Mesenchymal stem cell (in vitro differentiated cells and primary cell): Measurements from ENCODE around the gene PPP1R12C.

Experiments used
- DNase-seq: peaks from one replicate; pipeline ENCODE4 v3.0.0-alpha.2; 2013
- H2AFZ ChIP-seq: one replicate; pipeline ENCODE4 v1.6.1; 2013; ENCODE audit warnings: low read depth, mild to moderate bottlenecking, control low read depth, inconsistent platforms, low read length, moderate library complexity
- H2AK5ac ChIP-seq: 2 replicates; pipeline ENCODE4 v1.6.1; 2013; ENCODE audit warnings: low read length, moderate library complexity, mild to moderate bottlenecking, inconsistent platforms; ENCODE audit not compliant: severe bottlenecking
- H2BK120ac ChIP-seq: one replicate; pipeline ENCODE4 v1.6.1; 2013; ENCODE audit warnings: low read depth, mild to moderate bottlenecking, inconsistent platforms, low read length, moderate library complexity
- H2BK12ac ChIP-seq, 2 experiments: one replicate each; pipeline ENCODE4 v1.6.1; 2013; ENCODE audit warnings: inconsistent platforms in 2 of 2, low read length in 2 of 2, mild to moderate bottlenecking in 2 of 2, moderate library complexity in 2 of 2, control low read depth in 1 of 2
- H2BK15ac ChIP-seq: one replicate; pipeline ENCODE4 v1.6.1; 2013; ENCODE audit warnings: mild to moderate bottlenecking, low read depth, inconsistent platforms; ENCODE audit not compliant: poor library complexity, severe bottlenecking
- H2BK5ac ChIP-seq: 2 replicates; pipeline ENCODE4 v1.6.1; 2013; ENCODE audit warnings: low read depth, mild to moderate bottlenecking, low read length, control low read depth, inconsistent platforms; ENCODE audit not compliant: poor library complexity, severe bottlenecking
- H3K14ac ChIP-seq, 2 experiments: one replicate each; pipeline ENCODE4 v1.6.1; 2013; ENCODE audit warnings: inconsistent platforms in 2 of 2, low read length in 2 of 2, control low read depth in 1 of 2, mild to moderate bottlenecking in 1 of 2, moderate library complexity in 1 of 2
- H3K18ac ChIP-seq, 2 experiments: one replicate each; pipeline ENCODE4 v1.6.1; 2013; ENCODE audit warnings: inconsistent platforms in 2 of 2, low read length in 2 of 2, control low read depth in 1 of 2, low read depth in 1 of 2, mild to moderate bottlenecking in 1 of 2
- H3K23ac ChIP-seq, 2 experiments: one replicate each; pipeline ENCODE4 v1.6.1; 2013; ENCODE audit warnings: inconsistent platforms in 2 of 2, low read length in 2 of 2, mild to moderate bottlenecking in 2 of 2, moderate library complexity in 2 of 2, control low read depth in 1 of 2
- H3K27ac ChIP-seq: 2 replicates; pipeline ENCODE4 v1.5.1; 2013; ENCODE audit warnings: mild to moderate bottlenecking, moderate library complexity, low read length, control low read depth, inconsistent platforms; ENCODE audit not compliant: poor library complexity, severe bottlenecking
- H3K27me3 ChIP-seq, 2 experiments: 2 replicates each; pipeline versions ENCODE4 v1.6.1 to v1.7.0; 2013; ENCODE audit warnings: low read length in 2 of 2, mild to moderate bottlenecking in 2 of 2, moderate library complexity in 2 of 2, control low read depth in 1 of 2, inconsistent platforms in 1 of 2; ENCODE audit not compliant: control insufficient read depth in 1 of 2, insufficient read depth in 1 of 2
- H3K36me3 ChIP-seq, 2 experiments: 2 replicates each; pipeline versions ENCODE4 v1.6.1 to v1.7.0; 2013; ENCODE audit warnings: low read length in 2 of 2, control low read depth in 1 of 2, inconsistent platforms in 1 of 2, low read depth in 1 of 2, mild to moderate bottlenecking in 1 of 2; ENCODE audit not compliant: insufficient read depth in 2 of 2, control insufficient read depth in 1 of 2
- H3K4ac ChIP-seq, 2 experiments: one replicate each; pipeline ENCODE4 v1.6.1; 2013; ENCODE audit warnings: inconsistent platforms in 2 of 2, low read length in 2 of 2, mild to moderate bottlenecking in 2 of 2, moderate library complexity in 2 of 2, control low read depth in 1 of 2, low read depth in 1 of 2
- H3K4me1 ChIP-seq: 2 replicates; pipeline ENCODE4 v1.6.1; 2013; ENCODE audit warnings: low read depth, low read length, control low read depth; ENCODE audit not compliant: control insufficient read depth, insufficient read depth
- H3K4me2 ChIP-seq: 2 replicates; pipeline ENCODE4 v1.6.1; 2013; ENCODE audit warnings: low read length, mild to moderate bottlenecking, inconsistent platforms; ENCODE audit not compliant: poor library complexity, severe bottlenecking
- H3K4me3 ChIP-seq, 2 experiments: 2 replicates each; pipeline versions ENCODE4 v1.5.1 to v1.7.0; 2013; ENCODE audit warnings: low read length in 2 of 2, mild to moderate bottlenecking in 2 of 2, control low read depth in 1 of 2, low read depth in 1 of 2; ENCODE audit not compliant: insufficient read depth in 1 of 2
- H3K79me1 ChIP-seq: replicated peaks from 2 replicates; pipeline ENCODE4 v1.6.1; 2013; ENCODE audit warnings: mild to moderate bottlenecking, control low read depth, low read length, inconsistent platforms; ENCODE audit not compliant: poor library complexity, severe bottlenecking
- H3K9ac ChIP-seq: 2 replicates; pipeline ENCODE4 v1.7.0; 2013; ENCODE audit warnings: mild to moderate bottlenecking, low read length, moderate library complexity
- H3K9me3 ChIP-seq: 2 replicates; pipeline ENCODE4 v1.7.0; 2013; ENCODE audit warnings: mild to moderate bottlenecking, low read length; ENCODE audit not compliant: control insufficient read depth
- H4K8ac ChIP-seq: one replicate; pipeline ENCODE4 v1.6.1; 2013; ENCODE audit warnings: inconsistent platforms, mild to moderate bottlenecking, low read length, moderate library complexity
- H4K91ac ChIP-seq: one replicate; pipeline ENCODE4 v1.6.1; 2013; ENCODE audit warnings: mild to moderate bottlenecking, low read length, inconsistent platforms
- WGBS: methylation state at CpG from one replicate; pipeline ENCODE4 v1.1.7; 2013; ENCODE audit warnings: mixed read lengths; 5-methylcytosine and 5-hydroxymethylcytosine counted together

The PPP1R12C gene

DNA sequence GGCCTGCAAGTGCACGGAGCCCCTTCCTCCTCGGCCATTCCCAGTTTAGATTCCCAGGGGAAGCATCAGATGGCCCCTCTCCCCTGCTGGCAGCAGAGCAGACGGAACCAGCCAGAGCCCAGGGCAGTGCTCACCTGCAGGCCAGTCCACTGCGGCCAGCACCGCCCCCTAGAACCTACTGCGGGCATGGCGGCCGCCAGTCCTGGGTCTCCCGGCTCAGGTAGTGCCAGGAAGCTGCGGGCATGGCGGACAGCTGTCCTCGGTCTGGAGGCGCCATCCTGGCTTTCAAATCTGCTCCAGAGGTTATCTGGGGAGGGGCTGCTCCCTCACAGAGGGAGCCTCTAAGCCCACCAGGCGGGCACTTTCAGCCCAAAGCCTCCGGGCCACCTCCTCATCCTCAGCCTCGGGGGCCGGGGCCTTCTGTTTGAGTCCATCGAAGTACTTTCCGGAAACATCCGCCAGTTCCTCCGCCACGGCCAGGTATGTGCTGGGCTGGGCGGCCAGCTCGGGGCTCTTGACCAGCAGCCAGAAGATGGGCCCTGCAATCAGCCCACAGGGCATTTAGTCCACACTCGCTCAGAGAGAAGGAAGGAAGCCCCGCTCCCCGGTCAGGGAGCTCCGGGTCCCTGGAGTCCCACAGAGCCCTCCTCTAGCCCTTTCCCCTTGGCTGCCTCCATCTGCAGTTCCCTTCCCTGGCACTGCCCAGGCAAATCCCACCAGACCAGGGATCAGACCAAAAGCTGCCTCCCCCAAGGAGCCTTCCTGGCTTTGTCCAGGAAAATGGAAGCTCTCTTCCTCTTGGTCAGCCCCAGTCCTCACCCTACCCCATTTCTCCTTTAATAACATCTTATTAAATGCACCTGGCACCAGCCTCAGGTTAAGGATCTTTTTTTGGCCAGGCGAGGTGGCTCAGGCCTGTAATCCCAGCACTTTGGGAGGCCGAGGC lies 72.4 kb downstream of the PPP1R12C start:
- Histone ChIP-seq H2BK5ac (no peak overlapping the region), H2AFZ (no peak overlapping the region)

GRCh38 chr19:55044286-55044685 lies 73.2 kb downstream of the PPP1R12C start:
- H2AFZ ChIP-seq = no peak overlapping the region
- H3K27me3 ChIP-seq = no peaks in the 10 kb centered on the region
- H3K9me3 ChIP-seq = no peaks in the 10 kb centered on the region
- no peak overlapping the region for H3K23ac ChIP-seq
- DNase-seq = no peak
- no peak overlapping the region for H3K18ac ChIP-seq
- no peak overlapping the region for H3K4ac ChIP-seq
- no peak overlapping the region for H3K14ac ChIP-seq
- no peak overlapping the region for H3K9ac ChIP-seq
- H3K36me3 ChIP-seq = peaks cover 58 to 67% of the 10 kb centered on the region in 2 experiments
- no peak overlapping the region for H2AK5ac ChIP-seq
- no peaks in the 10 kb centered on the region for H3K4me1 ChIP-seq
- H2BK15ac ChIP-seq = no peak overlapping the region
- WGBS = 96% methylated on average over 5 of the region's 5 CpGs
- H4K8ac ChIP-seq = no peak overlapping the region
- peaks cover 2% of the 10 kb centered on the region for H3K79me1 ChIP-seq
- H3K4me2 ChIP-seq = no peak overlapping the region
- H3K27ac ChIP-seq = no peak overlapping the region
- no peak overlapping the region for H2BK120ac ChIP-seq
- H3K4me3 ChIP-seq = no peak overlapping the region
- H2BK12ac ChIP-seq = no peak overlapping the region
- no peak overlapping the region for H4K91ac ChIP-seq
- no peak overlapping the region for H2BK5ac ChIP-seq

More for the DNA sequence above, 72.4 kb downstream of the PPP1R12C start:
- H3K14ac ChIP-seq = no peak overlapping the region
- no peak overlapping the region for H3K4me2 ChIP-seq
- H3K36me3 ChIP-seq = peaks cover 58 to 70% of the 10 kb centered on the region in 2 experiments
- H3K4me3 ChIP-seq = no peak overlapping the region
- no peaks in the 10 kb centered on the region for H3K9me3 ChIP-seq
- H2BK15ac ChIP-seq = no peak overlapping the region
- H2AK5ac ChIP-seq = no peak overlapping the region
- WGBS = 95% methylated on average over 29 of the region's 30 CpGs
- H2BK12ac ChIP-seq = no peak overlapping the region
- no peak overlapping the region for H2BK120ac ChIP-seq
- H3K4me1 ChIP-seq = no peaks in the 10 kb centered on the region
- no peak for DNase-seq
- no peak overlapping the region for H4K91ac ChIP-seq
- H3K27ac ChIP-seq = no peak overlapping the region
- H3K27me3 ChIP-seq = no peaks in the 10 kb centered on the region
- no peak overlapping the region for H3K23ac ChIP-seq
- H3K79me1 ChIP-seq = peaks cover 2% of the 10 kb centered on the region
- no peak overlapping the region for H3K9ac ChIP-seq
- H3K18ac ChIP-seq = no peak overlapping the region
- H3K4ac ChIP-seq = no peak overlapping the region
- no peak overlapping the region for H4K8ac ChIP-seq

- Histone ChIP-seq H3K4me1 (no peaks in the 10 kb centered on the region), H3K36me3 (peaks cover 42 to 51% of the 10 kb centered on the region in 2 experiments), H2AK5ac (no peak overlapping the region), H2BK120ac (no peak overlapping the region), H3K27ac (no peak overlapping the region), H3K79me1 (peaks cover 2% of the 10 kb centered on the region), H3K27me3 (no peaks in the 10 kb centered on the region), H3K23ac (no peak overlapping the region), H3K18ac (no peak overlapping the region), H4K91ac (no peak overlapping the region), H3K9me3 (no peaks in the 10 kb centered on the region), H3K4me3 (no peak overlapping the region), H2AFZ (no peak overlapping the region), H2BK12ac (no peak overlapping the region), H3K9ac (no peak overlapping the region), H3K4me2 (no peak overlapping the region), H2BK15ac (no peak overlapping the region), H3K14ac (no peak overlapping the region), H3K4ac (no peak overlapping the region), H4K8ac (no peak overlapping the region), H2BK5ac (no peak overlapping the region)
- 72% methylated on average over 11 of the region's 11 CpGs for WGBS
- no peak for DNase-seq
Observed at GRCh38 chr19:55042688-55043087, 74.7 kb downstream of the PPP1R12C start.

- Histone ChIP-seq H2BK12ac (no peak overlapping the region), H4K8ac (no peak overlapping the region), H4K91ac (no peak overlapping the region), H3K27ac (no peak overlapping the region), H3K36me3 (peaks cover 39 to 48% of the 10 kb centered on the region in 2 experiments), H3K18ac (no peak overlapping the region), H2BK5ac (no peak overlapping the region), H2AK5ac (no peak overlapping the region), H3K4me2 (no peak overlapping the region), H3K4me1 (no peaks in the 10 kb centered on the region), H3K4me3 (no peak overlapping the region), H3K14ac (no peak overlapping the region), H3K9ac (no peak overlapping the region), H3K9me3 (no peaks in the 10 kb centered on the region), H2BK120ac (no peak overlapping the region), H3K27me3 (no peaks in the 10 kb centered on the region), H3K79me1 (peaks cover 2% of the 10 kb centered on the region), H3K4ac (no peak overlapping the region), H2AFZ (no peak overlapping the region), H3K23ac (no peak overlapping the region), H2BK15ac (no peak overlapping the region)
- WGBS = 96% methylated on average over 9 of the region's 9 CpGs
- no peak for DNase-seq
Observed at GRCh38 chr19:55042344-55042678, 75.1 kb downstream of the PPP1R12C start.
